Stimulated activated CD8-positive, alpha-beta memory T cell treated with anti-CD3 and anti-CD28 coated beads, Interleukin-4, amount 100 ng/mL, for 24 hours (primary cell): ENCODE data around the gene MMP15.
A peak's percentile ranks its signal among the peaks of the same experiment; 100 is the strongest.
"Not testable (repeated sequence)": the region's sequence is repeated elsewhere in the genome, so short reads cannot be mapped to it uniquely, and the experiment has no call there.

Experiments used
- DNase-seq: peaks from one replicate; pipeline ENCODE4 v3.0.0-alpha.2; 2020; ENCODE audit warnings: low read depth

MMP15 gene

GRCh38 chr16:58025351-58026138 is at the start of gene MMP15:
Gene MMP15, plus strand, starts transcription at chr16:58025754. Its CDS starts 597 bp downstream, at chr16:58026351.
- peak; percentile 43 for DNase-seq

GRCh38 chr16:57976331-57976796 is 49.2 kb upstream of the MMP15 start:
- DNase-seq: no peak

- no peak for DNase-seq
Measured at GRCh38 chr16:57977418-57978069, 48.0 kb upstream of the MMP15 start.

- not testable (repeated sequence) for DNase-seq
Measured at GRCh38 chr16:57978070-57978465, 47.5 kb upstream of the MMP15 start.

- no peak for DNase-seq
Measured at GRCh38 chr16:57979006-57979585, 46.5 kb upstream of the MMP15 start.

- DNase-seq: no peak
Measured at GRCh38 chr16:57981636-57982035, 43.9 kb upstream of the MMP15 start.

- DNase-seq: no peak
Measured at GRCh38 chr16:57982385-57982784, 43.2 kb upstream of the MMP15 start.

- DNase-seq: peak; percentile 86
Measured at GRCh38 chr16:57984443-57985203, 40.9 kb upstream of the MMP15 start.

GRCh38 chr16:57985204-57986181 is 40.1 kb upstream of the MMP15 start:
- no peak for DNase-seq

- DNase-seq: no peak
Measured at GRCh38 chr16:57986196-57986595, 39.4 kb upstream of the MMP15 start.

- no peak for DNase-seq
Measured at GRCh38 chr16:57987441-57988177, 37.9 kb upstream of the MMP15 start.

- no peak for DNase-seq
Measured at GRCh38 chr16:57988929-57989328, 36.6 kb upstream of the MMP15 start.

GRCh38 chr16:57991551-57992059 is 33.9 kb upstream of the MMP15 start:
- DNase-seq: no peak

- DNase-seq: no peak
Measured at GRCh38 chr16:57992084-57992483, 33.5 kb upstream of the MMP15 start.

- DNase-seq: no peak
Measured at GRCh38 chr16:57993438-57993837, 32.1 kb upstream of the MMP15 start.

- DNase-seq: no peak
Measured at GRCh38 chr16:57993897-57994296, 31.7 kb upstream of the MMP15 start.

GRCh38 chr16:57994361-57994760 is 31.2 kb upstream of the MMP15 start:
- DNase-seq: no peak

GRCh38 chr16:57994778-57995177 is 30.8 kb upstream of the MMP15 start:
- DNase-seq: no peak

- no peak for DNase-seq
Measured at GRCh38 chr16:57995721-57996405, 29.7 kb upstream of the MMP15 start.
